Glomerular visceral epithelial cell (primary cell): ENCODE data around the gene STIP1.
A peak's percentile ranks its signal among the peaks of the same experiment; 100 is the strongest.

ENCODE experiments used
- DNase-seq: peaks from one replicate; pipeline ENCODE4 v3.0.0-alpha.2; 2016; ENCODE audit errors: extremely low spot score

STIP1 gene

DNA sequence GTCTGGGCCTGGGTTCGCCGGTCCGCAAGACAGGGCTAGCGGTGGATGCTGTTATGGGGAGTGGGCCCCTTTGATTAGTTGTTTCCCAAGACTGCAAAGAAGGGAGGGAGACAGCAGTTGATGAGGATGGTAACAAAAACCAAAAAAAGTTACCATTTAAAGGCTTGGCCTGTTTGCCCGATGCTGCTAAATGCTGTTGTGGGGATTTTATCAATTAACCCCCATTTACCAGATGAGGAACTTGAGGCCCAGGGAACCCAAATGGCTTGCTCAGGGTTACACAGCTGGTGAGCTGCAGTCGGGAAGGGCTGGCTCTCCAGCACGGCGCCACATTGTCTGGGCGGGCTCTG is 36.7 kb downstream of the STIP1 start:
- DNase-seq = no peak

DNA sequence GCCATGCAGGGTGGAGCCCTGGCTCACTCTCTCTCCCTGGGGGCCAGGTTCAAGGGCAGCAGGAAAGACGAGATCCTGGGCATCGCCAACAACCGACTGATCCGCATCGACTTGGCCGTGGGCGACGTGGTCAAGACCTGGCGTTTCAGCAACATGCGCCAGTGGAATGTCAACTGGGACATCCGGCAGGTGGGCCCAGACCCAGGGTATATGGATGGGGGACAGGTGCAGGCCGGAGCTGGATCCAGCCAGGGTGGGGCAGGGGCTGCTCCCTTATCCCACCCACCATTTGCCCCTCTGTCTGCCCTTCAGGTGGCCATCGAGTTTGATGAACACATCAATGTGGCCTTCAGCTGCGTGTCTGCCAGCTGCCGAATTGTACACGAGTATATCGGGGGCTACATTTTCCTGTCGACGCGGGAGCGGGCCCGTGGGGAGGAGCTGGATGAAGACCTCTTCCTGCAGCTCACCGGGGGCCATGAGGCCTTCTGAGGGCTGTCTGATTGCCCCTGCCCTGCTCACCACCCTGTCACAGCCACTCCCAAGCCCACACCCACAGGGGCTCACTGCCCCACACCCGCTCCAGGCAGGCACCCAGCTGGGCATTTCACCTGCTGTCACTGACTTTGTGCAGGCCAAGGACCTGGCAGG is 37.2 kb downstream of the STIP1 start:
- no peak for DNase-seq

DNA sequence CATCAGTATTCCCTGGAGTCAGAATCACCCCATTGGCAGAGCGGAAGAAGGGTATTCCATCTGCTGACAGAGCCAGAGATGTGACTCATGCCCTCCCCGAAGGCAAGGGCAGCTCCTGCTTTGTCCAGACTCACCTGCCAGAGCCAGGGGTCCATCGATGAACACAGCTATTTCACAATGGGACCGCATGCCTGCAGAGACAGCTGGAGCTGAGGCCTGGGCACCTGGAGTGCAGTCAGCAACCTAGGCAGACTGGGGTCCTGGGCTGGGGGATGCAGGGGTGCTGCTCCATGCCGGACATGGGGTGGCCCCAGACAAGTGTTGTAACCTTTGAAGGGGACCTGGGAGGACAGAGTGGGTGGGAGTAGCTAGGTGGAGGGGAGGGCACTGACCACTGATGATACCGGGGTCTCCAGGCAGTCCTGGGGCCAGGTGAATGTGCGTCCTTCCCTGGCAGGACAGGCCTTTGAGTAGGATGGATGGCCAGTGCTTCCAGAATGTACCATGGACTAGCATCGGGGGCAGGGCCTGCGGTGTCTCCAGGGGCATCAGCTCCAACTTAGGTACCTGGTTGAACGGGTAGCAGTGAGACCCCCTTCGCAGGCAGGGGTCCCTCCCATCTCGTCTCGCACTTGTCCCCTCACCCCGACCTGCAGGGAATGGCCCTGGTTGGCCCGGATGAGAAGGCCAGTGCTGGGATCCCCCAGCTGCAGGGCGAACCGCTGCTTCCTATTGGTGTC is 38.4 kb downstream of the STIP1 start:
- DNase-seq = peak; percentile 42

DNA sequence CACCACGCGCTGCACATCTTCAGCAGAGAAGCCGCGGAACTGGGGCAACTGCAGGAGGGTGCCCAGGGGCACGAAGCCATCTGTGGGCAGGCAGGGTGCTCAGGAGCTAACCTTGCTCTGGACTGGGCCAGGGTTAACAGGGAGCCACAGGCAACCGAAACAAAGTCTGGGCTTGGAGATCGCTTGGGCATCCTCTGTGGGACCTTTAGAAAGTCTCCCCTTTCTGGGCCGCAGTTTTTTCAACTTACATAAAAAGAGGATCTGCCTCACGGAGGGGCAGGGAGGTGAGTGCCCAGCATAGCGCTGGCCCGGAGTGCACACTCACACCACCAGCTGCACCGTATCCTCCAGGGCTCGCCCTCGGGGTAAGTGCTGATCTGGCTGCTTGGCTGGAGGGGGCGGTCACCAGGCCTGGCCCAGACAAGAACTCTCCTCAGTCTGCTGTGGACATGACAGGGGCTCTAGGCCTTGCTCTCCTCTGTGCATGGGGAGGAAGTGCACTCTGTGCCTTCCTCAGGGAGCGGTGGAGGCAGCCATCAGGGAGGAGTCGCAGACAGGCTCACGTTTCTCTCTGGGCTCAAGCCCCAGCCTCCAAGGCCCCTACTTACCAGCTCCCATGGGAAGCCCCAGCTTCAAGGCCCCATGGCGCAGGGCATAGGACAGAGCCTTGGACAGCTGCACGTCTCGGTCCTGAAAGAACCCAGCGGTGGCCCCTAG is 39.1 kb downstream of the STIP1 start:
- DNase-seq = no peak

DNA sequence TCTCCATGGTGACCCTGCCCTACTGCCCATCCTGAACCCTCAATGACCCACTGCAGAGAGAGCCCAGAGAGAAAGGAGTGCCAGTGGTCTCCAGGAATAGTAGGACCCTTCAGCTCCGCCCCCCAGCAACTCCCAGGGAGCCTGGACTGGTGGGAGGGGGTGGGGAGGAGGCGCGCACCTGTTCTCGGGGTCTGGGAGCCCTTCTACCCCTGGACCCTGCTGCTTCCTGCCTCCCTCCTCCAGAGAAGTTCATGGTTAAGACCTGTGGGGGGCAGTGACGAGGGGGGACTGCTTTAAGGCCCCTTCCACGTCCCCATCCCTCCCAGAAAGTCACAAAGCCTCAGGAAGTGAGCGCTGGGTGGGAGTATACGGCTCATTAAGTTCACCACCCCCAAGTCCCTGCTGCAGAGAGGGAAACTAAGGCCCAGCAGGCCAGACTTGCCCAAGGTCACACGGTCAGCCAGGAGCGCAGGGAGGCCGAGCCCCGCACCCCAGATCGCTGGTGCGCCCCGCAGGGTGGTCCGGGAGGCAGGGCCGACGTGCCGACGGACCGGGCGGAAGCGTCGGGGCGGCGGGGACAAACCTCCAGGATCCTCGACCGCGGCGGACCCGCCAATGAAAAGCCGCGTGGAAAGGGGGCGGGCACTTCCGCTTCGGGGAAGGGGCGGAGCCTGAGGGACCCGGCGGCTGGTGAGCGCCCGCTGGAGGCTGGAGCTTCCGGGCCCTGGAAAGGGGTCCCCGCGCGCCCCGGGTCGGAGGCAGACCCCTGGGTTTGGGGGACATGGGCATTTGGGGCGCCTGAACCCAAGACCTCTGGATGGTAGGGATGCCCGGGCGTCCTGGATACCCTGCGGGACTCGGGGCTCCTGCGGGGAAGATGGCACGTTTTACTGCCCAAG is 39.9 kb downstream of the STIP1 start, which contains the start of the genes NUDT22 and TRPT1:
NUDT22 (plus strand) TSS at position 667 of the 899 bp plus-strand sequence. CDS start 379 bp downstream, outside the sequence.
TRPT1 (minus strand) TSS at position 579 of the 899 bp plus-strand sequence; CDS start at position 253, 326 bp downstream.
- peak; percentile 80 for DNase-seq

DNA sequence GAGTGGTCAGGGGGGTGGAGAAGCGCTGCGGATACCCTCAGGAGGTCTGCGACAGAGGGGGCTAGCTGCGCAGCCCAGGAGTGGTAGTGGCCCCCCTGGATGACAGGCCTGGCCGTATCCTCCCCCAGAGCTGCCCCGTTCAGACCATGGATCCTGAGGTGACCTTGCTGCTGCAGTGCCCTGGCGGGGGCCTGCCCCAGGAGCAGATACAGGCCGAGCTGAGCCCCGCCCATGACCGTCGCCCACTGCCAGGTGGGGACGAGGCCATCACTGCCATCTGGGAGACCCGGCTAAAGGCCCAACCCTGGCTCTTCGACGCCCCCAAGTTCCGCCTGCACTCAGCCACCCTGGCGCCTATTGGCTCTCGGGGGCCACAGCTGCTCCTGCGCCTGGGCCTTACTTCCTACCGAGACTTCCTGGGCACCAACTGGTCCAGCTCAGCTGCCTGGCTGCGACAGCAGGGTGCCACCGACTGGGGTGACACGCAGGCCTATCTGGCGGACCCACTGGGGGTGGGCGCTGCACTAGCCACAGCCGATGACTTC is 40.6 kb downstream of the STIP1 start:
- DNase-seq = peak; percentile 31

DNA sequence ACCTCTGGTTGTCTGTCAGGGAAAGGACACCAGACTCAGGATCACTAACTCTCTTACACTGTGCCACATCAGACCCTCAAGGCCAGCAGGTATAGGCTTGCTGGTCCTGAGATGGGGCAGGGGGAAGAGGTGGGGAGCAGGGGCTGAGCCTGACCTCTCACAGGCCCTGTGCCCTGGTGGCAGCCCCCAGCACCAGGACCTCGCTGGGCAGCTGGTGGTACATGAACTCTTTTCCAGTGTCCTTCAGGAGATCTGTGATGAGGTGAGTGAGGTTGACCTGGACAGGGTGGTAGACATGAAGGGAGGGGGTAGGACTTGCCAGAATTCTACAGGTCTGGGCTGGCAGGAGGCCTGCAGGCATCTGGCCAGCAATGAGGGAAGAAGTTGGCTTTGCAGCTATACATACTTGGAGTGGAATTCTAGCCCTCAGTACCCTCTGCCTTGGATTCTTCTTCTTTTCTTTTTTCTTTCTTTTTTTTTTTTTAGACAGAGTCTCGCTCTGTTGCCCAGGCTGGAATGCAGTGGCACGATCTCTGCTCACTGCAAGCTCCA is 41.5 kb downstream of the STIP1 start:
- peak; percentile 26 for DNase-seq

DNA sequence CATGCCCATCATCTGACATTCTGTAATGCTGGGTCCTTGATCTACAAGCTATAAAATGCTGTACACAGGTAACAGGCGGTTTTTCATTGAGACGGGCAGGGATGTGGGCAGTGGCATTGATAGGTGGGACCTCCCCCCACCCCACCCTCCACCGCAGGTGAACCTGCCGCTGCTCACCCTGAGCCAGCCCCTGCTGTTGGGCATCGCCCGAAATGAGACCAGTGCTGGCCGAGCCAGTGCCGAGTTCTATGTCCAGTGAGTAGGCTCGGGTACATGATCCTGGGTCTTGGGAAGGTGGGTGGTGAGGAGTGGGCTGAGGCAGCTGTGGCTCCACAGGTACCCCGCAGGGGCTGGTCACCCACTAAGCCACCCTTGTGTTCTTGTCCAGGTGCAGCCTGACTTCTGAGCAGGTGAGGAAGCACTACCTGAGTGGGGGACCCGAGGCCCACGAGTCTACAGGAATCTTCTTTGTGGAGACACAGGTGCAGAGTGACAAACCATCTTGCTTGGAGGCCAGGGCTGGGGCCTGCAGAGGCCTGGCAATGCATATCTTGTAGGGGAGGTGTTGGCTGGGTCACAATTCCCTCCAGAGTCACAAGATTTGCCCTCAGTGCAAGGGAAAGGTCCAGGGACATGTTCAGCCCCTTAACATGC is 43.2 kb downstream of the STIP1 start:
- DNase-seq = no peak

DNA sequence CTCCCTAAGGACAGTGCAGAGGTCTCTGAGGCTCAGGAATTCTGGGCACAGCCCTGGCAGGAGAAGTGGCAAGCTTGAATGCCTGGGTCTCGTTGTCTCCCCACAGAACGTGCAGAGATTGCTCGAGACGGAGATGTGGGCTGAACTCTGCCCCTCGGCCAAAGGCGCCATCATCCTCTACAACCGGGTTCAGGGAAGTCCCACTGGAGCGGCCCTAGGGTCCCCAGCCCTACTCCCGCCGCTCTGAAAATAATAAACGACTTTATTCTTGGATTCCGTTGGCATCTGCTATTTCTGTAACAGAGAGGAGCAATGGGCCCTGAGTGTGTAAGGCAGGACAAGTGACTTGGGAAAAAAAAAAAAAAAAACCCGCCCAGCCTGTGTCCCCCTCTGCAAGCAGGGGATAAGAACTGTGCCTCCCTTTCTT is 43.8 kb downstream of the STIP1 start:
- DNase-seq = no peak

DNA sequence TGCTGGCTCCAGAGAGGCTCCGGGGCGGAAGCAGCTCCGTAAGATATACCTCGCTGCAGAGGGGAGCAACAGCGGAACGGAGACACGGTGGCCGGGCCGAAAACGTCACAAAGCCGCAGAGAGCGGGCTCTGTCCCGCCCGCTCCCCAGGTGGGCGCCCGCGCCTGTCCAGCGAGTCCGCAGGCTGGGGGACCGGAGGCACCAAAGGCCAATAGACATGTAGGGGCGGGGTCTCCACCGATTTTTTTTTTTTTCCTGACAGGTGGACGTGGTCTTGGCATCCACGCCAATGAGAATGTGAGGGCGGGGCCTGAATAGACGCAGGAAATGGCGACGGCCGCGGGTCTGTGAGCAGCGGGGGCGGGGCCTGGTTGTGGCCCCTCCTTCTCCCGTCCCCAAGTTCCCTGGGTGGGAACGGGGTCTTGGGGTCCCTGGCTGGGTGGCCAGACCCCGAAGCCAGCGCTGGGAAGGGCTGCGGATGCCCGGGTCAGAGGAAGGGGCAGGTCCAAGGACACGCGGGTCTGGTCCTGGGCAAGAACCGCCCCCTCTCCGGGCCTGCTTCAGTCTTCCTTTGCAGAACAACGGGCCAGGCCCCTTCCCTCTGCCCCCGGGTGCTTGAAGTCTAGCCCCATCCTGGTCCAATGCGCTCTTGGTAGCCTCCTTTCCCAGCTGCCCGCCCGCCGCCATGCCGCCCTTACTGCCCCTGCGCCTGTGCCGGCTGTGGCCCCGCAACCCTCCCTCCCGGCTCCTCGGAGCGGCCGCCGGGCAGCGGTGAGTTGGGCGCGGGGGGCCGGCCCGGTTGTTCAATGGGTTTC is 44.4 kb downstream of the STIP1 start, which contains the start of gene DNAJC4:
DNAJC4 (plus strand) TSS at position 378 of the 814 bp plus-strand sequence; CDS start at position 685, 307 bp downstream.
- peak; percentile 91 for DNase-seq

DNA sequence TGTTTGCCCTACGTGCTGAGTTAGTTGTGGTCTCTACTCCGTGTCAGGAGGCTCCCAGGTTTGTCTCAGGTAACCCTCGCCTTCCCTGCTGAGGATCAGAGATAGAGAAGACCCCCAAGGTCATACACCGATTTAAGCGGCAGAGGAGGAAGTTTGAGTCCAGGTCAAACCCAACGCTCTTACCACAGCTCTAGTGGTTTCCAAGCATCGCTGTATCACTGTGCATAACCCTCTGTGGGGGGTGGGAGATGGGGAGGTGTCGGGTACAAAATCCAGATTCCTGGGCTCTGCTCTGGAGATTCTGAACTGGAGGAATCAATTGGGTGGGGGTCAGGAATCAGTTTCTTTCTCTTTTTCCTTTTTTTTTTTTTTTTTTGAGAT is 45.0 kb downstream of the STIP1 start:
- no peak for DNase-seq

DNA sequence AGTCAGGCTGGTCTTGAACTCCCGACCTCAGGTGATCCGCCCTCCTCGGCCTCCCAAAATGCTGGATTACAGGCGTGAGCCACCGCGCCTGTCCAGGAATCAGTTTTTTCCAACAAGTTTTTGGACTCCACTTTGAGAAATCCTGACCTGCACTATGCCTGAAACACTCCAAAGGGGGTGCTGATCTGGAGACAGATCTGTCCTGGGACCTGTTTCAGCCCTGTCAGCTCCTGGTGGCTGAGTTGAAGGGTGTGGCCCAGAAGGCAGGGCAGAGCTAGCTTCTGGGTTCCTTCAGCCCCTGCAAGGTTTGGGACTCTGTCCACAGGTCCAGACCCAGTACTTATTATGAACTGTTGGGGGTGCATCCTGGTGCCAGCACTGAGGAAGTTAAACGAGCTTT is 45.6 kb downstream of the STIP1 start:
- DNase-seq = no peak

DNA sequence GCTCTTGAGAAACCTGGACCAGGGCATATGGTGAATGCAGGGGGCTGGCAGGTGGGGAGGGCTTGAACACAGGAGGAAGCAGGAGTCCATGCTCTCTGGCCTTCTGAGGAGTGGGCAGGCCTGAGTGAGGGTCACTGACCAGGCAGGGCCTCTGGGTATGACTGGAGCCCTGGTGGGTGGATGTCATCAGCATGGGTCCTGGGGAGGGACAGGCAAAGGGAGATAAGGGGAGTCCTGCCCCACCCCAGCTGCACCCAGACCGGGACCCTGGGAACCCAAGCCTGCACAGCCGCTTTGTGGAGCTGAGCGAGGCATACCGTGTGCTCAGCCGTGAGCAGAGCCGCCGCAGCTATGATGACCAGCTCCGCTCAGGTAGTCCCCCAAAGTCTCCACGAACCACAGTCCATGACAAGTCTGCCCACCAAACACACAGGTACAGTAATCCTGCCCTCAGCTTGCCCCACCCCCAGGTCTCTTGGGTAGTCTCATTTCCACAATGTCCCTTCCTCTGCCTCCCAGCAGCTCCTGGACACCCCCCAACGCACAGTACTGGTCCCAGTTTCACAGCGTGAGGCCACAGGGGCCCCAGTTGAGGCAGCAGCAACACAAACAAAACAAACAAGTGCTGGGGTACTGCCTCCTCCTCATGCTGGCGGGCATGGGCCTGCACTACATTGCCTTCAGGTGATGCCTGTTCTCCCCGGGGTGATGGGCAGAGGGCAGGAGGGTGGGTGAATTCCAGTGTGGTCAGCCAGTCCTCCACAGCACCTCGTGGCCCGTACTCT is 46.4 kb downstream of the STIP1 start:
- no peak for DNase-seq

DNA sequence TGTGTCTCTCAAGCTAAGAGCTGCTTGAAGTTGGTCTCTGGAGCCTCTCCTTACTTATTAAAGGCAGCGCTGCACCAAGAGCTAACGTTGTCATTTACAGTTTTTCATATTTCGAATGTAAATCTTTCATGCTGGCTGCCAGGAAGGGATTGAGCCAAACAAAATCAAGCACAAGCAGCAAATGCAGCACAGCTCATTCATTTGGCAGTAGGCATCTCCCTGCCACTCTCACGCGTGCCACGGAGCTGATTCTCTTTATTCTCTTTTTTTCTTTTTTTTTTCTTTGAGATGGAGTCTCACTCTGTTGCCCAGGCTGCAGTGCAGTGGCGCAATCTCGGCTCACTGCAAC is 47.0 kb downstream of the STIP1 start:
- no peak for DNase-seq

DNA sequence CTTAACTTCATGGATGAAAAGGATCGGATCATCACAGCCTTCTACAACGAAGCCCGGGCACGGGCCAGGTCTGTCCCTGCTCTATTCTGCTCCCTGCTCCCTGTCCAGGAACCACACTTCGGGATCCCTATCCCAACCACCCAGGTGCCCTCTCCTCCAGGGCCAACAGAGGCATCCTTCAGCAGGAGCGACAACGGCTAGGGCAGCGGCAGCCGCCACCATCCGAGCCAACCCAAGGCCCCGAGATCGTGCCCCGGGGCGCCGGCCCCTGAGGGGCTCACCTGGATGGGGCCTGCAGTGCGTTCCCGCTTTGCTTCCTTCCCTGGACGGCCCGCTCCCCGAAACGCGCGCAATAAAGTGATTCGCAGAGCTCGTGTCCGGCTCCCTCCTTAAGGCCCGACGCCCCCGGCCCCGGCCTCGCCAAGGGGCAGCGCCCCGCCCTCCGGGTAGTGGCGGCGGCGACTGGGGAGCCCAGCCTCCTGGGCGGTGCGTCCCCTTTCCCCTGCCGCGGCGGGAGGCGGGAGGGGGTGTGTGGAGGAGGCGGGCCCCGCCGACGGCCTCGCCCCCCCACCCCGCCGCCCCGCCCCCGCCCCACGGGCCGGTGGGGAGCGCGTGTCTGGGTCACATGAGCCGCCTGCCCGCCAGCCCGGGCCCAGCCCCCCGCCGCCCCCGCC is 48.1 kb downstream of the STIP1 start, which contains the start of gene VEGFB:
VEGFB (plus strand) TSS at position 672 of the 674 bp plus-strand sequence. CDS start 250 bp downstream, outside the sequence.
- DNase-seq = peak; percentile 73

DNA sequence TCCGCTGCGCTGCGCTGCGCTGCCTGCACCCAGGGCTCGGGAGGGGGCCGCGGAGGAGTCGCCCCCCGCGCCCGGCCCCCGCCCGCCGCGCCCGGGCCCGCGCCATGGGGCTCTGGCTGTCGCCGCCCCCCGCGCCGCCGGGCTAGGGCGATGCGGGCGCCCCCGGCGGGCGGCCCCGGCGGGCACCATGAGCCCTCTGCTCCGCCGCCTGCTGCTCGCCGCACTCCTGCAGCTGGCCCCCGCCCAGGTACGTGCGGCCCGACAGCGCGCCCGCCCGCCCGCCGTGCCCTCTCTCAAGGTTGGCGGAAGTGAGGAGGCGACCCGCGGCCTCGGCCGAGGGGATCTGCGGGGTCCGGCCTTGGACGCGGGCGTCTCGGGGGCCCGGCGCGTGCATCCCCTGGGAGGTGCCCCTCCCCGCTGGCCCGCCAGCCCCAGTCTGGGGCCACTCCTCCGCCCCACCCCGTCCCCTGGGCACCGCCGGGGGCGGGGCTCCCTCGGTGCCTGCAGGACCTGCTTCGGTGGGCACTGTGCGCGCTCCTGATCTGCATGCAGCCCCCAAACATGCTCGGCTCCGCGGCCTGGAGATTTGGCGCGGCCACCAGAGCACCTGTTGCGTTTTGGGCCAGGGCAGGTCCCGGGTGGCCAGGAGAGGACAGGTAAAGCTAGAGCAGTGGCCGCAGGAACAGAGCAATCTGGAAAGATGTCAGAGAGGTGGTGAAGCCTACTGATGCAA is 48.8 kb downstream of the STIP1 start:
- DNase-seq = peak; percentile 50

DNA sequence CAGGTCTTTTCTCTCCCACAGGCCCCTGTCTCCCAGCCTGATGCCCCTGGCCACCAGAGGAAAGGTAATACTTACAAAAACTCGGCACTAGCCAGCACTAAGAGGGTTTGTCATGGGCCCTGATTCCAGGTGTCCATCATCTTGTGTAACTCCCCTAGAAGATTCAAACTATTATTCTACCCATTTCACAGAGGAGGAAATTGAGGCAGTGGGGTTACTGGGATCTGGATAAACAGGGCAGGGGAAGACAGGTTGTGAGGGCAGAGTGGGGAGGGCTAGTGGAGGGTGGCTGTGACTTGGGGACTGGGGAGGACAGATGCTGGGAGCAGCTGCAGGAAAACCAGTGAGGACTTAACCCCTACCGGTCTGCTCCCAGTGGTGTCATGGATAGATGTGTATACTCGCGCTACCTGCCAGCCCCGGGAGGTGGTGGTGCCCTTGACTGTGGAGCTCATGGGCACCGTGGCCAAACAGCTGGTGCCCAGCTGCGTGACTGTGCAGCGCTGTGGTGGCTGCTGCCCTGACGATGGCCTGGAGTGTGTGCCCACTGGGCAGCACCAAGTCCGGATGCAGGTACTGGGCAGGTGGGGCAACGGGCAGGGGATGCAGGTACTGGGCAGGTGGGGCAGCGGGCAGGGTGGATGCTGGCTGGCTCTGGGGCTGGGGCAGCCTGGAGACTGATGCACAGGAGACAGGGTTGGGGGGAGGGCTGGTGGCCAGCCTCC is 49.6 kb downstream of the STIP1 start:
- DNase-seq = no peak
